K562 (cell line): ENCODE measurements around the gene PLXDC2. TPM values are rescaled to one million over a fixed set of nuclear protein-coding genes. Genes with fewer than 3 reads are reported as not detected.

Source experiments
- ATAC-seq: fragments of 200-7000 bp; cut with Tn5 transposase; 3 replicates; pipeline ENCODE4 v1.9.1; 2020; ENCODE audit warnings: moderate library complexity
- BruUV-seq: library from RNA; stranded (reverse); fragments of 400-500 nt; replicated peaks from 2 replicates; lab custom pipeline; 2021; lab: Mats Ljungman, UMichigan
- CTCF ChIA-PET: fragments of 300-600 bp; formaldehyde crosslinking; extraction: SDS; loops from one replicate; lab custom pipeline; 2021; ENCODE audit warnings: low intra/inter-chr PET ratio; lab: Yijun Ruan, JAX
- POLR2A ChIA-PET: fragments of 300-600, 350-650 bp; sonication (Branson Sonifier 250); formaldehyde crosslinking; extraction: SDS; loops from one replicate; lab custom pipeline; 2021; ENCODE audit warnings: antibody characterized with exemption, inconsistent platforms; lab: Yijun Ruan, JAX
- DNase-seq, 4 experiments: peaks; one replicate each; pipeline versions ENCODE4 v3.0.0 to v3.0.0-alpha.2; 2011 to 2018; ENCODE audit warnings: low spot score in 3 of 4, mixed read lengths in 3 of 4; ENCODE audit errors: extremely low read depth in 1 of 4
- FAIRE-seq: peaks from 2 replicates; lab custom pipeline; 2011; peaks lifted over from hg19 to GRCh38; lab: Jason Lieb, UNC
- H2AFZ ChIP-seq: 2 replicates; pipeline ENCODE4 v1.6.0; 2011; ENCODE audit warnings: low read depth, low read length, control low read depth, inconsistent platforms
- H3K27ac ChIP-seq: fragments of 200-600 bp; 3 replicates; pipeline ENCODE4 v1.8.0; 2011; ENCODE audit warnings: low read depth, mild to moderate bottlenecking, control low read depth, inconsistent platforms, low read length, moderate library complexity, mixed read lengths; ENCODE audit errors: extremely low read depth
- H3K27me3 ChIP-seq, 2 experiments: fragments of 300-600 bp in 1 of 2; 2 replicates in 1 of 2; 3 replicates in 1 of 2; pipeline versions ENCODE4 v1.6.0 to v1.8.0; 2011; ENCODE audit warnings: inconsistent platforms in 2 of 2, low read length in 2 of 2, mild to moderate bottlenecking in 1 of 2, mixed read lengths in 1 of 2, moderate library complexity in 1 of 2; ENCODE audit not compliant: control insufficient read depth in 2 of 2, insufficient read depth in 2 of 2
- H3K36me3 ChIP-seq: fragments of 300-600 bp; 3 replicates; pipeline ENCODE4 v1.8.0; 2011; ENCODE audit warnings: mild to moderate bottlenecking, low read length, inconsistent platforms; ENCODE audit not compliant: control insufficient read depth, insufficient read depth
- H3K4me1 ChIP-seq, 2 experiments: fragments of 200-600 bp in 1 of 2; replicated peaks in 1 of 2; 2 replicates in 1 of 2; 3 replicates in 1 of 2; pipeline versions ENCODE4 v1.5.1 to v1.8.0; 2011; ENCODE audit warnings: inconsistent platforms in 2 of 2, low read length in 2 of 2, mild to moderate bottlenecking in 1 of 2, mixed read lengths in 1 of 2, moderate library complexity in 1 of 2; ENCODE audit not compliant: control insufficient read depth in 2 of 2, insufficient read depth in 2 of 2
- H3K4me2 ChIP-seq: 2 replicates; pipeline ENCODE4 v1.6.1; 2011; ENCODE audit warnings: low read length, control low read depth, inconsistent platforms, mixed read lengths; ENCODE audit not compliant: insufficient read depth
- H3K4me3 ChIP-seq: fragments of 200-600 bp; sonication (generic), shearing (Covaris generic); 2 replicates; pipeline ENCODE4 v1.5.1; 2016; ENCODE audit warnings: control low read depth, inconsistent platforms
- H3K79me2 ChIP-seq: fragments of 200-600 bp; 3 replicates; pipeline ENCODE4 v1.8.0; 2011; ENCODE audit warnings: low read length, inconsistent platforms; ENCODE audit not compliant: control insufficient read depth, insufficient read depth
- H3K9ac ChIP-seq, 2 experiments: 2 replicates each; pipeline versions ENCODE4 v1.6.0 to v1.6.1; 2011; ENCODE audit warnings: low read depth in 2 of 2, low read length in 2 of 2, control low read depth in 1 of 2, inconsistent platforms in 1 of 2, mild to moderate bottlenecking in 1 of 2, mixed read lengths in 1 of 2; ENCODE audit not compliant: insufficient read depth in 1 of 2
- H3K9me1 ChIP-seq: one replicate; pipeline ENCODE4 v1.6.0; 2011; ENCODE audit warnings: inconsistent platforms, mild to moderate bottlenecking, low read length, moderate library complexity; ENCODE audit not compliant: control insufficient read depth, insufficient read depth
- H3K9me3 ChIP-seq: replicated peaks from 2 replicates; pipeline ENCODE4 v1.5.1; 2011; ENCODE audit warnings: low read depth, low read length, inconsistent platforms; ENCODE audit not compliant: control insufficient read depth, insufficient read depth
- H4K20me1 ChIP-seq: replicated peaks from 2 replicates; pipeline ENCODE4 v1.6.1; 2011; ENCODE audit warnings: low read length, inconsistent platforms, mixed read lengths; ENCODE audit not compliant: control insufficient read depth, insufficient read depth
- KLF13 ChIP-seq: fragments of 450-650 bp; IDR thresholded peaks from 2 replicates; pipeline ENCODE4 v1.6.1; 2016; ENCODE audit warnings: missing genetic modification characterization, low read depth, mild to moderate bottlenecking, missing compliant biosample characterization, moderate library complexity, borderline replicate concordance
- NFYB ChIP-seq: IDR thresholded peaks from 2 replicates; pipeline ENCODE4 v1.6.1; 2011; ENCODE audit warnings: mild to moderate bottlenecking, moderate library complexity; ENCODE audit not compliant: insufficient read length; ENCODE audit errors: extremely low read depth
- PHF20 ChIP-seq: fragments of 450-650 bp; IDR thresholded peaks from 2 replicates; pipeline ENCODE4 v1.6.1; 2018; ENCODE audit not compliant: partially characterized antibody
- RHOXF2B ChIP-seq: fragments of 250-450 bp; sonication (Bioruptor Pico); conservative IDR thresholded peaks from 2 replicates; pipeline ENCODE4 v1.5.1; 2021
- SRSF9 ChIP-seq: fragments of 200-400 bp; formaldehyde crosslinking; IDR thresholded peaks from 2 replicates; pipeline ENCODE4 v1.6.1; 2017; ENCODE audit warnings: low read depth, low read length, borderline replicate concordance
- ZBTB34 ChIP-seq: fragments of 250-450 bp; sonication (Bioruptor Pico); IDR thresholded peaks from 2 replicates; pipeline ENCODE4 v1.8.0; 2021; ENCODE audit warnings: mild to moderate bottlenecking, moderate library complexity
- ZNF232 ChIP-seq: sonication (generic); formaldehyde crosslinking; IDR thresholded peaks from 2 replicates; pipeline ENCODE4 v1.8.0; 2022; ENCODE audit warnings: mild to moderate bottlenecking, missing genetic modification reagents
- WGBS: fragments of 100-300 bp; shearing (Covaris generic); methylation state at CpG from one replicate; pipeline ENCODE4 v1.1.6; 2016; ENCODE audit warnings: low coverage, mixed read lengths; ENCODE audit not compliant: insufficient coverage; ENCODE audit errors: missing lambda C conversion rate; 5-methylcytosine and 5-hydroxymethylcytosine counted together
- in situ Hi-C: fragments of 300-500 bp; cut with MboI; formaldehyde crosslinking; loops from 4 replicates; pipeline ENCODE4 v1.15.0; 2018; ENCODE audit warnings: inconsistent platforms, mixed read lengths
- intact Hi-C: fragments of 100-400 bp; cut with micrococcal nuclease; formaldehyde crosslinking; loops from 2 replicates; pipeline ENCODE4 v1.14.2; 2022
- polyA plus RNA-seq, 8 experiments: library from polyadenylated mRNA; depleted of rRNA in 4 of 8; stranded (reverse) in 5 of 8; unstranded in 3 of 8; fragments of >200 nt; fragmentation: Nextera tagmentation in 2 of 8; fragmentation: Illumina TruSeq in 1 of 8; extraction: Ambion mirVana in 2 of 8; extraction: Trizol in 1 of 8; gene quantifications; 2 replicates each; pipeline versions ENCODE4 v1.2.1 to v1.2.3, GENCODE V29; 2011 to 2014; ENCODE audit warnings: inconsistent platforms in 1 of 8, missing spikeins in 1 of 8
- total RNA-seq, 7 experiments: library from RNA; depleted of rRNA in 6 of 7; stranded (reverse); fragments of >200 nt in 6 of 7; fragmentation: Illumina TruSeq in 2 of 7; extraction: Trizol in 2 of 7; gene quantifications; 2 replicates each; pipeline versions ENCODE4 v1.2.1 to v1.2.3, GENCODE V29; 2011 to 2021; ENCODE audit warnings: low replicate concordance in 1 of 7

PLXDC2 gene
- total and polyA plus RNA-seq, 9 of the 15 experiments (the other 6 are each of a cell fraction or from before 2014, with no cell fraction given): 0.01 to 0.33 (median 0.10) TPM; not detected in 3

GRCh38 chr10:20330246-20330645 is 514.0 kb downstream of the PLXDC2 start:
- no peaks in the 10 kb centered on the region for H3K9me1 ChIP-seq
- no peaks in the 10 kb centered on the region for H4K20me1 ChIP-seq
- TF ChIP-seq KLF13 (tag) (no peak), SRSF9 (no peak), ZNF232 (CRISPR knock-in tag) (no peak), NFYB (no peak), RHOXF2B (CRISPR knock-in tag) (no peak), ZBTB34 (CRISPR knock-in tag) (no peak), PHF20 (no peak)
- no peak overlapping the region for H3K9ac ChIP-seq
- no peaks in the 10 kb centered on the region for H3K4me1 ChIP-seq
- no peaks in the 10 kb centered on the region for H3K79me2 ChIP-seq
- WGBS: 0% methylated on average over 1 of the region's 1 CpG
- ChIA-PET CTCF (no interaction called here), POLR2A (interaction anchor here (0.6 kb wide), 1 partner anchor 40 kb away, joined by 4 read pairs; no protein-coding TSS in a partner anchor)
- FAIRE-seq (no peak), DNase-seq (no peak), ATAC-seq (no peak)
- BruUV-seq: no TSS peak
- H3K4me2 ChIP-seq: no peak overlapping the region
- no peaks in the 10 kb centered on the region; the same call in 1 of the 2 replicates for H3K9me3 ChIP-seq
- no peak overlapping the region for H3K4me3 ChIP-seq
- intact Hi-C loops (no loop called here), in situ Hi-C loops (no loop called here)
- H3K27ac ChIP-seq: no peak overlapping the region
- H3K27me3 ChIP-seq: no peaks in the 10 kb centered on the region
- H3K36me3 ChIP-seq: no peaks in the 10 kb centered on the region
- no peak overlapping the region for H2AFZ ChIP-seq
